K562 (cell line): ENCODE data around the gene MLLT3. TPM values are rescaled to one million over a fixed set of nuclear protein-coding genes. Genes with fewer than 3 reads are reported as not detected.

Experiments used
- ATAC-seq: fragments of 200-7000 bp; cut with Tn5 transposase; 3 replicates; pipeline ENCODE4 v1.9.1; 2020; ENCODE audit warnings: moderate library complexity
- BruUV-seq: library from RNA; stranded (reverse); fragments of 400-500 nt; replicated peaks from 2 replicates; lab custom pipeline; 2021; lab: Mats Ljungman, UMichigan
- CTCF ChIA-PET: fragments of 300-600 bp; formaldehyde crosslinking; extraction: SDS; loops from one replicate; lab custom pipeline; 2021; ENCODE audit warnings: low intra/inter-chr PET ratio; lab: Yijun Ruan, JAX
- POLR2A ChIA-PET: fragments of 300-600, 350-650 bp; sonication (Branson Sonifier 250); formaldehyde crosslinking; extraction: SDS; loops from one replicate; lab custom pipeline; 2021; ENCODE audit warnings: antibody characterized with exemption, inconsistent platforms; lab: Yijun Ruan, JAX
- DNase-seq, 4 experiments: peaks; one replicate each; pipeline versions ENCODE4 v3.0.0 to v3.0.0-alpha.2; 2011 to 2018; ENCODE audit warnings: low spot score in 3 of 4, mixed read lengths in 3 of 4; ENCODE audit errors: extremely low read depth in 1 of 4
- FAIRE-seq: peaks from 2 replicates; lab custom pipeline; 2011; peaks lifted over from hg19 to GRCh38; lab: Jason Lieb, UNC
- H2AFZ ChIP-seq: 2 replicates; pipeline ENCODE4 v1.6.0; 2011; ENCODE audit warnings: low read depth, low read length, control low read depth, inconsistent platforms
- H3K27ac ChIP-seq: fragments of 200-600 bp; 3 replicates; pipeline ENCODE4 v1.8.0; 2011; ENCODE audit warnings: low read depth, mild to moderate bottlenecking, control low read depth, inconsistent platforms, low read length, moderate library complexity, mixed read lengths; ENCODE audit errors: extremely low read depth
- H3K27me3 ChIP-seq, 2 experiments: fragments of 300-600 bp in 1 of 2; 2 replicates in 1 of 2; 3 replicates in 1 of 2; pipeline versions ENCODE4 v1.6.0 to v1.8.0; 2011; ENCODE audit warnings: inconsistent platforms in 2 of 2, low read length in 2 of 2, mild to moderate bottlenecking in 1 of 2, mixed read lengths in 1 of 2, moderate library complexity in 1 of 2; ENCODE audit not compliant: control insufficient read depth in 2 of 2, insufficient read depth in 2 of 2
- H3K36me3 ChIP-seq: fragments of 300-600 bp; 3 replicates; pipeline ENCODE4 v1.8.0; 2011; ENCODE audit warnings: mild to moderate bottlenecking, low read length, inconsistent platforms; ENCODE audit not compliant: control insufficient read depth, insufficient read depth
- H3K4me1 ChIP-seq, 2 experiments: fragments of 200-600 bp in 1 of 2; replicated peaks in 1 of 2; 2 replicates in 1 of 2; 3 replicates in 1 of 2; pipeline versions ENCODE4 v1.5.1 to v1.8.0; 2011; ENCODE audit warnings: inconsistent platforms in 2 of 2, low read length in 2 of 2, mild to moderate bottlenecking in 1 of 2, mixed read lengths in 1 of 2, moderate library complexity in 1 of 2; ENCODE audit not compliant: control insufficient read depth in 2 of 2, insufficient read depth in 2 of 2
- H3K4me2 ChIP-seq: 2 replicates; pipeline ENCODE4 v1.6.1; 2011; ENCODE audit warnings: low read length, control low read depth, inconsistent platforms, mixed read lengths; ENCODE audit not compliant: insufficient read depth
- H3K4me3 ChIP-seq: fragments of 200-600 bp; sonication (generic), shearing (Covaris generic); 2 replicates; pipeline ENCODE4 v1.5.1; 2016; ENCODE audit warnings: control low read depth, inconsistent platforms
- H3K79me2 ChIP-seq: fragments of 200-600 bp; 3 replicates; pipeline ENCODE4 v1.8.0; 2011; ENCODE audit warnings: low read length, inconsistent platforms; ENCODE audit not compliant: control insufficient read depth, insufficient read depth
- H3K9ac ChIP-seq, 2 experiments: 2 replicates each; pipeline versions ENCODE4 v1.6.0 to v1.6.1; 2011; ENCODE audit warnings: low read depth in 2 of 2, low read length in 2 of 2, control low read depth in 1 of 2, inconsistent platforms in 1 of 2, mild to moderate bottlenecking in 1 of 2, mixed read lengths in 1 of 2; ENCODE audit not compliant: insufficient read depth in 1 of 2
- H3K9me1 ChIP-seq: one replicate; pipeline ENCODE4 v1.6.0; 2011; ENCODE audit warnings: inconsistent platforms, mild to moderate bottlenecking, low read length, moderate library complexity; ENCODE audit not compliant: control insufficient read depth, insufficient read depth
- H3K9me3 ChIP-seq: replicated peaks from 2 replicates; pipeline ENCODE4 v1.5.1; 2011; ENCODE audit warnings: low read depth, low read length, inconsistent platforms; ENCODE audit not compliant: control insufficient read depth, insufficient read depth
- H4K20me1 ChIP-seq: replicated peaks from 2 replicates; pipeline ENCODE4 v1.6.1; 2011; ENCODE audit warnings: low read length, inconsistent platforms, mixed read lengths; ENCODE audit not compliant: control insufficient read depth, insufficient read depth
- CBFB ChIP-seq: sonication (generic); formaldehyde crosslinking; IDR thresholded peaks from 2 replicates; pipeline ENCODE4 v1.4.0; 2020; ENCODE audit warnings: mild to moderate bottlenecking, missing genetic modification reagents
- MCM2 ChIP-seq: fragments of 450-650 bp; IDR thresholded peaks from 2 replicates; pipeline ENCODE4 v1.6.1; 2017; ENCODE audit warnings: low read depth, mild to moderate bottlenecking
- PRMT5 ChIP-seq: sonication (generic); formaldehyde crosslinking; IDR thresholded peaks from 2 replicates; pipeline ENCODE4 v1.5.0; 2020; ENCODE audit warnings: missing genetic modification reagents
- RBM25 ChIP-seq: fragments of 200-400 bp; formaldehyde crosslinking; IDR thresholded peaks from 2 replicates; pipeline ENCODE4 v1.6.1; 2018; ENCODE audit warnings: low read length, low read depth, moderate library complexity; ENCODE audit not compliant: severe bottlenecking
- RFX5 ChIP-seq: IDR thresholded peaks from 2 replicates; pipeline ENCODE4 v1.6.1; 2011; ENCODE audit warnings: low read depth, mild to moderate bottlenecking, improper control_type of control experiment, low read length
- SAP30 ChIP-seq: fragments of 200-600 bp; sonication (generic); IDR thresholded peaks from 2 replicates; pipeline ENCODE4 v1.6.1; 2012; ENCODE audit warnings: borderline replicate concordance, low read depth, mild to moderate bottlenecking, moderate library complexity, low read length, control low read depth, inconsistent platforms; ENCODE audit not compliant: insufficient read depth, poor library complexity, severe bottlenecking
- XRCC5 ChIP-seq: fragments of 200-400 bp; formaldehyde crosslinking; IDR thresholded peaks from 2 replicates; pipeline ENCODE4 v1.6.1; 2017; ENCODE audit warnings: low read depth, mild to moderate bottlenecking, low read length
- ZNF253 ChIP-seq: fragments of 250-450 bp; sonication (Bioruptor Pico); conservative IDR thresholded peaks from 2 replicates; pipeline ENCODE4 v1.6.1; 2021; ENCODE audit warnings: mild to moderate bottlenecking
- ZNF644 ChIP-seq: fragments of 200-800 bp; sonication (Bioruptor generic); IDR thresholded peaks from 2 replicates; pipeline ENCODE4 v1.6.1; 2016; ENCODE audit warnings: low read depth, missing genetic modification characterization, missing compliant biosample characterization
- WGBS: fragments of 100-300 bp; shearing (Covaris generic); methylation state at CpG from one replicate; pipeline ENCODE4 v1.1.6; 2016; ENCODE audit warnings: low coverage, mixed read lengths; ENCODE audit not compliant: insufficient coverage; ENCODE audit errors: missing lambda C conversion rate; 5-methylcytosine and 5-hydroxymethylcytosine counted together
- in situ Hi-C: fragments of 300-500 bp; cut with MboI; formaldehyde crosslinking; loops from 4 replicates; pipeline ENCODE4 v1.15.0; 2018; ENCODE audit warnings: inconsistent platforms, mixed read lengths
- intact Hi-C: fragments of 100-400 bp; cut with micrococcal nuclease; formaldehyde crosslinking; loops from 2 replicates; pipeline ENCODE4 v1.14.2; 2022
- polyA plus RNA-seq, 8 experiments: library from polyadenylated mRNA; depleted of rRNA in 4 of 8; stranded (reverse) in 5 of 8; unstranded in 3 of 8; fragments of >200 nt; fragmentation: Nextera tagmentation in 2 of 8; fragmentation: Illumina TruSeq in 1 of 8; extraction: Ambion mirVana in 2 of 8; extraction: Trizol in 1 of 8; gene quantifications; 2 replicates each; pipeline versions ENCODE4 v1.2.1 to v1.2.3, GENCODE V29; 2011 to 2014; ENCODE audit warnings: inconsistent platforms in 1 of 8, missing spikeins in 1 of 8
- total RNA-seq, 7 experiments: library from RNA; depleted of rRNA in 6 of 7; stranded (reverse); fragments of >200 nt in 6 of 7; fragmentation: Illumina TruSeq in 2 of 7; extraction: Trizol in 2 of 7; gene quantifications; 2 replicates each; pipeline versions ENCODE4 v1.2.1 to v1.2.3, GENCODE V29; 2011 to 2021; ENCODE audit warnings: low replicate concordance in 1 of 7
- TF ChIP-seq, protein P1 (sequence below): fragments of 450-650 bp; IDR thresholded peaks from one replicate; pipeline ENCODE4 v1.6.1; 2018; ENCODE audit warnings: mild to moderate bottlenecking, moderate library complexity; ENCODE audit not compliant: partially characterized antibody
- TF ChIP-seq, protein P2 (sequence below): sonication (generic); formaldehyde crosslinking; IDR thresholded peaks from 2 replicates; pipeline ENCODE4 v1.8.0; 2022; ENCODE audit warnings: mild to moderate bottlenecking, missing genetic modification reagents
- TF ChIP-seq, protein P3 (sequence below): sonication (generic); formaldehyde crosslinking; IDR thresholded peaks from 2 replicates; pipeline ENCODE4 v1.5.0; 2020; ENCODE audit warnings: missing genetic modification reagents

The MLLT3 gene
- total and polyA plus RNA-seq, 9 of the 15 experiments (the other 6 are each of a cell fraction or from before 2014, with no cell fraction given): 0.07 to 0.42 (median 0.22) TPM; not detected in 4

DNA sequence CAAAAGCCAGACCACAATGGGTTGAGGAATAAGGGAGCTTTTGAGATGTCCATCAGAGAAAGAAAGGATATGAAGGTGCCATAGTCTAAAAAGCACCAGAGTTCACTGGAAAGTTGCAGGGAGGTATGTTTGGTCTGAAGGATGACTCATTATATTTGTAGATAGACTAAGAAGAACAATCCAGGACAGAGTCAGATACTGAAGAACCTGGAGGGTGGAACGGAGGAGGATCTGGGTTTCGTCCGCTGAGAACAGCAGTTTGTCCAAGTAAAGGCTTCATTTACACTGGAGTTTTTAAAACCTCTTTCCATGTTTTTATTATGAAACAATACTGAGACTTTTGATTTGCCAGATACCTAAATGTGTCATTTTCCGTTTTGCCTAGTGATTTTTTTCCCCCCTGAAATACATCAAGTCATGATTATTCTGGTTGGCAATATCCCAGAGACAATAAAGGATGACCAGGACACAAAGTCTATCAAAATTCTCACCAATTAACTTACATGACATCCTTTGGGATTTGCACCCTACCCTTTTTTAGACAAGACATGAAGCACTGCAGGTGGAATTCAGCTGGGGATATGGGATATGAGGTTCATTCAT is 219.9 kb downstream of the MLLT3 start (continued):
- TF ChIP-seq, protein P1, sequence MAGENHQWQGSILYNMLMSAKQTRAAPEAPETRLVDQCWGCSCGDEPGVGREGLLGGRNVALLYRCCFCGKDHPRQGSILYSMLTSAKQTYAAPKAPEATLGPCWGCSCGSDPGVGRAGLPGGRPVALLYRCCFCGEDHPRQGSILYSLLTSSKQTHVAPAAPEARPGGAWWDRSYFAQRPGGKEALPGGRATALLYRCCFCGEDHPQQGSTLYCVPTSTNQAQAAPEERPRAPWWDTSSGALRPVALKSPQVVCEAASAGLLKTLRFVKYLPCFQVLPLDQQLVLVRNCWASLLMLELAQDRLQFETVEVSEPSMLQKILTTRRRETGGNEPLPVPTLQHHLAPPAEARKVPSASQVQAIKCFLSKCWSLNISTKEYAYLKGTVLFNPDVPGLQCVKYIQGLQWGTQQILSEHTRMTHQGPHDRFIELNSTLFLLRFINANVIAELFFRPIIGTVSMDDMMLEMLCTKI: no peak
- TF ChIP-seq, all 486 proteins: peak for 0

DNA sequence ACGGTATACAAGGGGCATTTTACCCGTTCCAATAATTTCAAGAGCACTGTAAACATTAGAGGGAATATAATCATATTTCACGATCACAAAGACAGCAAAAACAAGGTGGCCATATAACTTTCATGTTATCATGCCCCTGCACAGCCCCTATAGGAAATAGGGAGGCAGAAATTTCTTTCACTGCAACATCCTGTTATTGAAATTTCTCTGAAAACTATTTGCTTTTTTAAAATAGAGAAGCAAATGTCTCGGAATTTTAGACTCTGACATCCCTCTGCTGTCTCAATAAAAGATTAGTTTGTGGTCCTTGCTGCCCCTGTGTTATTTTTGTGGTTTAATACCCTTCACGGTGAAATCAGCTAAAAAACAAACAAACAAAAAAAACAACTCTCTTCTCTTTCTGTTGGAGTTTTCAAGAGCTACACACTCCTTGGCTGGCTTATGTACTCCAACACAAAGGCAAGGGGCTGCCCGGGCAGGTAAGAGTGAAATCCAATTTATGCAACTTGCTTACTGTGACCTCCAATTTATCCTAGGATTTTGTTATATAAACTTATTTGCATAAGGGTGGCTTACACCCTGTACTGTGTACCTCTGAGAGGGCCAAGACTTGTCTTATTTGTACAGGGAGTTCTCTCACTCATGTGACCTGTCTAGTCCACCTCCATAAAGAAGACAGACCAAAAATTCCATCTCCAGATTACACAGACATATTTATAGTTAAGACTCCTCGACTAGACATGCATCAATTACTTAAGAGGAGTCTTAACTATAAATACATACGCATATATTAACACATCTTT is 223.6 kb downstream of the MLLT3 start:
- BruUV-seq: no TSS peak
- 5% methylated on average over 8 of the region's 8 CpGs for WGBS
- POLR2A ChIA-PET: no interaction called here
- TF ChIP-seq PRMT5 (CRISPR knock-in tag): no peak
- TF ChIP-seq XRCC5: no peak
- no peak for TF ChIP-seq ZNF644 (tag)
- no peak for TF ChIP-seq RBM25
- no peak for TF ChIP-seq ZNF253
- TF ChIP-seq CBFB: no peak
- TF ChIP-seq, protein P1: no peak
- TF ChIP-seq RFX5: no peak
- TF ChIP-seq, protein P2, sequence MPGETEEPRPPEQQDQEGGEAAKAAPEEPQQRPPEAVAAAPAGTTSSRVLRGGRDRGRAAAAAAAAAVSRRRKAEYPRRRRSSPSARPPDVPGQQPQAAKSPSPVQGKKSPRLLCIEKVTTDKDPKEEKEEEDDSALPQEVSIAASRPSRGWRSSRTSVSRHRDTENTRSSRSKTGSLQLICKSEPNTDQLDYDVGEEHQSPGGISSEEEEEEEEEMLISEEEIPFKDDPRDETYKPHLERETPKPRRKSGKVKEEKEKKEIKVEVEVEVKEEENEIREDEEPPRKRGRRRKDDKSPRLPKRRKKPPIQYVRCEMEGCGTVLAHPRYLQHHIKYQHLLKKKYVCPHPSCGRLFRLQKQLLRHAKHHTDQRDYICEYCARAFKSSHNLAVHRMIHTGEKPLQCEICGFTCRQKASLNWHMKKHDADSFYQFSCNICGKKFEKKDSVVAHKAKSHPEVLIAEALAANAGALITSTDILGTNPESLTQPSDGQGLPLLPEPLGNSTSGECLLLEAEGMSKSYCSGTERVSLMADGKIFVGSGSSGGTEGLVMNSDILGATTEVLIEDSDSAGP (CRISPR knock-in tag): no peak
- TF ChIP-seq, protein P3, sequence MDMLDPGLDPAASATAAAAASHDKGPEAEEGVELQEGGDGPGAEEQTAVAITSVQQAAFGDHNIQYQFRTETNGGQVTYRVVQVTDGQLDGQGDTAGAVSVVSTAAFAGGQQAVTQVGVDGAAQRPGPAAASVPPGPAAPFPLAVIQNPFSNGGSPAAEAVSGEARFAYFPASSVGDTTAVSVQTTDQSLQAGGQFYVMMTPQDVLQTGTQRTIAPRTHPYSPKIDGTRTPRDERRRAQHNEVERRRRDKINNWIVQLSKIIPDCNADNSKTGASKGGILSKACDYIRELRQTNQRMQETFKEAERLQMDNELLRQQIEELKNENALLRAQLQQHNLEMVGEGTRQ (CRISPR knock-in tag): no peak
- TF ChIP-seq SAP30: no peak
- no peak for TF ChIP-seq MCM2

More for the DNA sequence above, 223.6 kb downstream of the MLLT3 start:
- ATAC-seq (no peak), DNase-seq (no peak), FAIRE-seq (no peak)
- Histone ChIP-seq H3K9ac (no peak overlapping the region), H3K27me3 (no peaks in the 10 kb centered on the region), H3K27ac (no peak overlapping the region), H4K20me1 (no peaks in the 10 kb centered on the region), H3K4me3 (no peak overlapping the region), H3K79me2 (no peaks in the 10 kb centered on the region), H3K4me1 (no peaks in the 10 kb centered on the region), H3K9me3 (no peaks in the 10 kb centered on the region), H3K4me2 (no peak overlapping the region), H2AFZ (no peak overlapping the region), H3K36me3 (no peaks in the 10 kb centered on the region), H3K9me1 (no peaks in the 10 kb centered on the region)
- CTCF ChIA-PET: no interaction called here
- in situ Hi-C loops: no loop called here
- intact Hi-C loops: no loop called here
